Activated T-helper 2 cell treated with anti-CD3 and anti-CD28 coated beads, Interferon-gamma antibody, Interleukin-2, Interleukin-4, amounts not matched to agents 10 μg/mL and 5 μg/mL and 100 μg/mL, durations not matched to agents 14 hours and 24 hours and 36 hours (primary cell): ENCODE data around the gene WEE1. TPM values are rescaled to one million over a fixed set of nuclear protein-coding genes. Genes with fewer than 3 reads are reported as not detected.
"Not testable (repeated sequence)": the region's sequence is repeated elsewhere in the genome, so short reads cannot be mapped to it uniquely, and the experiment has no call there.

ENCODE experiments used
- DNase-seq: peaks from one replicate; pipeline ENCODE4 v3.0.0; 2021; ENCODE audit warnings: low spot score
- H3K27ac Mint-ChIP-seq: one replicate; pipeline ENCODE4 v1.8.0; 2021; ENCODE audit warnings: mixed read lengths
- H3K27me3 Mint-ChIP-seq: one replicate; pipeline ENCODE4 v1.8.0; 2021; ENCODE audit warnings: low read depth, mixed read lengths
- H3K36me3 Mint-ChIP-seq: one replicate; pipeline ENCODE4 v1.8.0; 2021; ENCODE audit warnings: low read depth, mixed read lengths
- H3K4me1 Mint-ChIP-seq: one replicate; pipeline ENCODE4 v1.8.0; 2021; ENCODE audit warnings: low read depth, mixed read lengths
- H3K4me3 Mint-ChIP-seq: one replicate; pipeline ENCODE4 v1.8.0; 2021; ENCODE audit warnings: low read depth, mild to moderate bottlenecking, moderate library complexity, mixed read lengths
- H3K9me3 Mint-ChIP-seq: one replicate; pipeline ENCODE4 v1.8.0; 2021; ENCODE audit warnings: mixed read lengths
- intact Hi-C: fragments of 100-400 bp; cut with micrococcal nuclease; formaldehyde crosslinking; loops from one replicate; pipeline ENCODE4 v1.15.1; 2023
- total RNA-seq: library from RNA; stranded (reverse); gene quantifications from 2 replicates; pipeline ENCODE4 v1.2.3, GENCODE V29; 2022

Gene WEE1
- total RNA-seq, 1 donor from 2014 or later = 49.6 TPM

DNA sequence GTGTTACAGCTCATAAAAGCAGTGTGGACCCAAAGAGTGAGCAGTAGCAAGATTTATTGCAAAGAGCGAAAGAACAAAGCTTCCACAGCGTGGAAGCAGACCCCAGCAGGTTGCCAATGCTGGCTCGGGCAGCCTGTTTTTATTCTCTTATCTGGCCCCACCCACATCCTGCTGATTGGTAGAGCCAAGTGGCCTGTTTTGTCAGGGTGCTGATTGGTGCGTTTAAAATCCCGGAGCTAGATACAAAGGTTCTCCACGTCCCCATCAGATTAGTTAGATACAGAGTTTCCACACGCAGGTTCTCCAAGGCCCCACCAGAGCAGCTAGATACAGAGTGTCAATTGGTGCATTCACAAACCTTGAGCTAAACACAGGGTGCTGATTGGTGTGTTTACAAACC, 48.9 kb downstream of the WEE1 start:
- H3K9me3 Mint-ChIP-seq, H3K4me3 Mint-ChIP-seq, DNase-seq, H3K27ac Mint-ChIP-seq, intact Hi-C loops, H3K36me3 Mint-ChIP-seq, H3K4me1 Mint-ChIP-seq: not testable (repeated sequence)
- H3K27me3 Mint-ChIP-seq = peaks cover 13% of the 10 kb centered on the region

DNA sequence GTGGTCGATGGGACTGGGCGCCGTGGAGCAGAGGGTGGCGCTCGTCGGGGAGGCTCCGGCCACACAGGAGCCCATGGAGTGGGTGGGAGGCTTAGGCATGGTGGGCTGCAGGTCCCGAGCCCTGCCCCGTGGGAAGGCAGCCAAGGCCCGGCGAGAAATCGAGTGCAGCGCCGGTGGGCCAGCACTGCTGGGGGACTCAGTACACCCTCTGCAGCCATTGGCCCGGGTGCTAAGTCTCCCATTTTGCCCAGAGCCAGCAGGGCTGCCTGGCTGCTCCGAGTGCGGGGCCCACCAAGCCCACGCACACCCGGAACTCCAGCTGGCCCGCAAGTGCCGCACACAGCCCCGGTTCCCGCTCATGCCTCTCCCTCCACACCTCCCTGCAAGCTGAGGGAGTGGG, 49.6 kb downstream of the WEE1 start:
- H3K4me3 Mint-ChIP-seq, intact Hi-C loops, H3K36me3 Mint-ChIP-seq, H3K27ac Mint-ChIP-seq, H3K4me1 Mint-ChIP-seq, H3K9me3 Mint-ChIP-seq, DNase-seq: not testable (repeated sequence)
- H3K27me3 Mint-ChIP-seq = peaks cover 13% of the 10 kb centered on the region

DNA sequence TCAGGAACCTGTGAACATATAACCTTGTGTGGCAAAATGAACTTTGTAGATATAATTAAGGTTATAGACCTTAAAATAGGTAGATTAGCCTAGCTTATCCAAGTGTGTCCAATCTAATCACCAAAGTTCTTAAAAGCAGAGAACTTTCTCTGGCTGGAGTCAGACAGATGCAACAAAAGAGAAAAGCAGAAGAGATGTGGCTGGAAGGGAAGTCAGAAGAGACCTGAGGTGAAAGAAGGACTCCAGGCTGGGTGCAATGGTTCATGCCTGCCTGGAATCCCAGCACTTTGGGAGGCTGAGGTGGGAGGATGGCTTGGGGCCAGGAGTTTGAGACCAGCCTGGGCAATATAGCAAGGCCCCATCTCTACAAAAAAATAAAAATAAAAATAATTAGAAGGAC, 51.0 kb downstream of the WEE1 start:
- H3K9me3 Mint-ChIP-seq = no peaks in the 10 kb centered on the region

DNA sequence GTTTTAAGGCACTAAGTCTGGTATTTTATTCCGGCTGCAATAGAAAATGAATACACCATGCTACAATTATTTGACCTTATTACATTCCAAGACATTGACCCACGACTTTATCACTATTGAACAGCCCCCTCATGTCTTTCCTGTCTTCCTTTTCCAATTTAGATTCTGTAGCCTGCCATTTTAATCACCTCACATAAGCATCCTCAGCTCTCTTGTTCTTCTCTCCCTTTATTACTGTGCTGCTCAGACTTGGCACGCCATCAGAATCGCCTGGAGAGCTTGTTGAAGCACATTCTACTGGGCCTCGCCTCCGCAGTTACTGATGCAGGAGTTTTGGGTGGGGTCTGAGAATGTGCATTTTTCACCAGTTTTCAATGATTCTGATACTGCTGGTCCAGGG, 51.7 kb downstream of the WEE1 start:
- Mint-ChIP-seq H3K9me3 (no peaks in the 10 kb centered on the region), H3K4me3 (no peak overlapping the region), H3K27me3 (peaks cover 17% of the 10 kb centered on the region)

More for the DNA sequence above, 51.0 kb downstream of the WEE1 start:
- Mint-ChIP-seq H3K36me3 (no peaks in the 10 kb centered on the region), H3K4me1 (peaks cover 5% of the 10 kb centered on the region), H3K27ac (no peak overlapping the region), H3K27me3 (peaks cover 15% of the 10 kb centered on the region), H3K4me3 (no peak overlapping the region)
- intact Hi-C loops = no loop called here
- no peak for DNase-seq

DNA sequence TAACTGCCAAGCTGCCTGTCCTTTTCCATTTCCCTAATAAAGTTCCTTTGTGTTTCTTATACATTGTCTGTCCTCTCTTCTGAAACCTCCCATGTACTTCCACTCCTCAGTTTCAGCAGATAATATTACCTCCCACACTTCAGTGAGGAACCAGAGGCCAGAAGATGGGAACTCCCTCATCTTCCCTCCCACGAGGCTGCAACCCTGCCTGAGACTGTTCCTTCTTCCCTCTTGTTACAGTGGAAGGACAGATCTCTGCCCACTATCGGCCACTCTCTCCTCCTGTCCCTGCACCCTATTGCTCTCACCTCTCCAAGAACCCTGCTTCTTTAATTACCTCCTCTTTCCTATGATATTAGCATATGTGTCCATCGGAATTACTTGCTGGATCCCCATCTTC, 52.3 kb downstream of the WEE1 start:
- intact Hi-C loops = no loop called here
- H3K27ac Mint-ChIP-seq = no peak overlapping the region

More for the DNA sequence above, 51.7 kb downstream of the WEE1 start:
- no peak for DNase-seq
- Mint-ChIP-seq H3K36me3 (no peaks in the 10 kb centered on the region), H3K27ac (no peak overlapping the region), H3K4me1 (peaks cover 5% of the 10 kb centered on the region)
- intact Hi-C loops = no loop called here

DNA sequence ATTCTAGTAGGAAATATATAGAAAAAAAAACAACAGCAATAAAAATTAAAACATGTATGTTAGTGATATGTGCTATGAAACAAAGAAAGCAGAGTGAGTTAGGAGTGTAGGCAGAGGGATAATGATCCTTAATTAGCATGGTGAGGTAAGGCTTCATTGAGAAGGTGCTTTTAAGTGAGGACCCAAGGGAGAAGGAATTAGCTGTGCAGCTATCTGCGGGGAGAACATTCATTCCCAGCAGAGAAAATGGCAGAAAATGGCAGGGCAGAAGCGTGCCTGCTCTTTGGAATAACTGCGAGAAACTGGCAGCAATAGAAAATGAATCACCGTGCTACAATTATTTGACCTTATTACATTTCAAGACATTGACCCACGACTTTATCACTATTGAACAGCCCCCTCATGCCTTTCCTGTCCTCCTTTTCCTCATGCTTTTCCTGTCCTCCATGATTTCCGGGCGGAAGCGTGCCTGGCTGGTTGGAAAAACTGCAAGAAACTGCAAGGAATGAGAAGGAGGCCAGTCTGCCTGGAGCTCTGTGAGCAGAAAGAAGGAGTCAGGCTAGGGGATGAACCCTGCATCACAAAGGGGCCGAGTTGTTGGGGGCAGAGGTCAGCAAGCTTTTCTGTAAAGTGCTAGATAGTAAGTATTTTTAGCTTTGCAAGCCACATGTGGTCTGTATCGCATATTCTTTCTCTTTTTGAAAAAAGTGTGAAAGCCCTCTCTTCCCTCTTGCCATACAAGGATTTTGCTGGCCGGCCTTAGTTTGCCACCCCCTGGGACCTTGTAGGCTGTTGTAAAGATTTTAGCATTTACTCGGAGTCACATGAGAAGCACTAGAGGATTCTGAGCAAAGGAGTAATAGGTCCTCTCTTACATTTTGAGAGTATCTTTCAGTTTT, 53.3 kb downstream of the WEE1 start:
- H3K36me3 Mint-ChIP-seq = no peaks in the 10 kb centered on the region
- no peak for DNase-seq
- H3K4me3 Mint-ChIP-seq = no peak overlapping the region
- intact Hi-C loops = no loop called here
- peaks cover 18% of the 10 kb centered on the region for H3K27me3 Mint-ChIP-seq
- no peaks in the 10 kb centered on the region for H3K9me3 Mint-ChIP-seq
- peaks cover 5% of the 10 kb centered on the region for H3K4me1 Mint-ChIP-seq
- H3K27ac Mint-ChIP-seq = no peak overlapping the region

More for the DNA sequence above, 52.3 kb downstream of the WEE1 start:
- no peaks in the 10 kb centered on the region for H3K9me3 Mint-ChIP-seq
- H3K27me3 Mint-ChIP-seq = peaks cover 17% of the 10 kb centered on the region
- no peak overlapping the region for H3K4me3 Mint-ChIP-seq
- no peaks in the 10 kb centered on the region for H3K36me3 Mint-ChIP-seq
- H3K4me1 Mint-ChIP-seq = peaks cover 5% of the 10 kb centered on the region
- DNase-seq = no peak

DNA sequence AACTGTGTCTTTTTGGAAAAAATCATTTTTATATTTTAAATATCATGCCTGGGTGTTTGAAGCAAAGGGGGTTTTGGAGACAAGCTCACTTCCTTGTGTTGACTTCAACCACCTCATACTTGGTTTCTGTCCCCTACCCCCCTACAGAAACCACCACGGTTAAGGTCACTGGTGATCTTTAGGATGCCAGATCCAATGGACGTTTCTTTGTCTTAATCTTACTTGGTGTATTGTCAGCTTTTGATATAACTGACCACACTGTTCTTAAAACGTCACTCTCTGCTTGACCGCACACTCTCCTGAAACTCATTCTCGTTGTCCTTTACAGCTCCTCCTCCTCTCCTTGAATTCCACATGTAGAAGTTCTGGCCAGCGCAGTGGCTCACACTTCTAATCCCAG, 55.6 kb downstream of the WEE1 start:
- Mint-ChIP-seq H3K36me3 (no peaks in the 10 kb centered on the region), H3K27ac (no peak overlapping the region)
- DNase-seq = no peak

DNA sequence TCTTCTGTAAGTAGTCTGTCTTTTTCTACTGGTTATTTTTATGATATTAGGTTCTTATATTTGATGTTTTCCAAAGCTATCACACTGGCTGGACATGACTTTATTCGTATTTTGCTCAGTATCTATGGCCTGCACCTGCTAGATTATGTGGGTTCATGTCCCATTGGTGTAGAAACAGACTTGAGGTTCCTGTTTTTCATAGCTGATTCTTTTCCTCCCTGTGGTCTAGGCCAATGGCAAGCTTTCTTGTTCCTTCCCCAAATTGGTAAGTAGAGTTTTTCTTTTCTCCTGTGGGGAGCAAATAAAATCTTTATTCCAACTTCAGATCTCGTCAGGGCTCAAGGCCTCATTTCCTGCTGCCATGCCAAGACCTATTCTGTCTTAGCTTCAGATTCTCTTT, 60.2 kb downstream of the WEE1 start:
- H3K4me1 Mint-ChIP-seq = peaks cover 4% of the 10 kb centered on the region
- H3K36me3 Mint-ChIP-seq = no peaks in the 10 kb centered on the region
- no peak overlapping the region for H3K4me3 Mint-ChIP-seq
- intact Hi-C loops = no loop called here
- H3K9me3 Mint-ChIP-seq = no peaks in the 10 kb centered on the region
- H3K27ac Mint-ChIP-seq = no peak overlapping the region
- peaks cover 5% of the 10 kb centered on the region for H3K27me3 Mint-ChIP-seq
- DNase-seq = no peak

More for the DNA sequence above, 55.6 kb downstream of the WEE1 start:
- Mint-ChIP-seq H3K9me3 (no peaks in the 10 kb centered on the region), H3K27me3 (peaks cover 19% of the 10 kb centered on the region), H3K4me3 (no peak overlapping the region), H3K4me1 (peaks cover 5% of the 10 kb centered on the region)
- intact Hi-C loops = no loop called here

DNA sequence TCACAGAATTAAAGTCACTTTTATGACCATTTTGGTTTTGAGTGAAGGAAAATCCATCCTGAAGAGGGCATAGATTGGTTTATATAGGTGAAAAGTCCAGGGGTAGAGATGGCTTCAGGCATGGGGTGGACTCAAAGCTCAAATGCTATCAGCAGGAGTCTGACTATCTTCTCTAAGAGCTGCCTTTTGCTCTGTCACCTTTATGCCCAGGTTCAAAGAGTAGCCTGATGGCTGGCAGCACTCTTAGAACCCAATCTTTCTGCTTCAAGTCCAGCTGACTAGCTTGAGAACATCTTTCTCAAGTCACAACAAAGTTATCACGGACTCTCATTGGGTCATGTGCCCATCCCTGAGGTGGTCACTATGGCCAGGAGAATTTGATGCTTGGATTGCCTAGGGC, 63.2 kb downstream of the WEE1 start:
- Mint-ChIP-seq H3K4me1 (peaks cover 4% of the 10 kb centered on the region), H3K27me3 (peaks cover 2% of the 10 kb centered on the region), H3K9me3 (no peaks in the 10 kb centered on the region), H3K4me3 (no peak overlapping the region), H3K27ac (no peak overlapping the region), H3K36me3 (no peaks in the 10 kb centered on the region)
- intact Hi-C loops = no loop called here
- DNase-seq = no peak

DNA sequence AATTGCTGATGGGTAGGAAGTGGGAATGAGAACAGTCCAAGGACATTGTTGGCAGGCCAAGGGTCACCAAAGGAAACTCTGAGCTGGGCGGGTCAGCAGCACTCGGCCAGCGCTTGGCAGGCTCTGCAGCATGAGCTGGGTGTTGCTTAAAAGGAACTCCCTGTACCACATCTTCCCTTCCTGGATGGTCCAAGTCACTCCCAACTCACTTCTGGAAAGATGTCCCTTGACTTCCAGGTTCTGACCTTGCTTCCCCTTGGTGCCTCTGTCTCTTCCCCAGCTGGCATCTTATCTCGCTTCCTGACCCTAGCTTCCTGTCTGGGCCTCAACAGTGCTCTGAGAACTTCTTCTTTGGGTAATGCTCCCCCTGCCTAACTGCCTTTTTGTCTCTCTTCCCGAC, 65.6 kb downstream of the WEE1 start:
- H3K4me3 Mint-ChIP-seq = no peak overlapping the region
- H3K36me3 Mint-ChIP-seq = no peaks in the 10 kb centered on the region
- no peak overlapping the region for H3K27ac Mint-ChIP-seq
- intact Hi-C loops = no loop called here
- no peaks in the 10 kb centered on the region for H3K9me3 Mint-ChIP-seq
- no peak for DNase-seq
- peaks cover 4% of the 10 kb centered on the region for H3K4me1 Mint-ChIP-seq
- H3K27me3 Mint-ChIP-seq = no peaks in the 10 kb centered on the region

Other genes starting within 250 kb of the WEE1 start
- 143 and 155 TPM in 2 replicates for gene IPO7, start 189.0 kb upstream of the WEE1 start, total RNA-seq
- 30.9 and 36.8 TPM in 2 replicates for gene ZNF143, start 112.7 kb upstream of the WEE1 start, total RNA-seq
- 8.4 and 11.8 TPM in 2 replicates for gene SWAP70, start 90.4 kb downstream of the WEE1 start, total RNA-seq